Cardiac fibroblast (primary cell): Measurements from ENCODE around the gene URM1.

ENCODE experiments used
- DNase-seq, 2 donors: peaks; one replicate each; pipeline versions ENCODE4 v3.0.0 to v3.0.0-alpha.2; 2010; ENCODE audit warnings: low read depth in 2 of 2
- H3K4me3 ChIP-seq, 2 donors: replicated peaks in 1 of 2; 1 replicate in 1 of 2; 2 replicates in 1 of 2; pipeline ENCODE4 v1.5.1; 2011; ENCODE audit warnings: low read depth in 2 of 2, low read length in 2 of 2, mild to moderate bottlenecking in 2 of 2, moderate library complexity in 1 of 2
- TF ChIP-seq, protein P1 (sequence below): IDR thresholded peaks from one replicate; pipeline ENCODE4 v1.5.1; 2011; ENCODE audit warnings: low read depth, mild to moderate bottlenecking, low read length, inconsistent platforms

The URM1 gene

DNA sequence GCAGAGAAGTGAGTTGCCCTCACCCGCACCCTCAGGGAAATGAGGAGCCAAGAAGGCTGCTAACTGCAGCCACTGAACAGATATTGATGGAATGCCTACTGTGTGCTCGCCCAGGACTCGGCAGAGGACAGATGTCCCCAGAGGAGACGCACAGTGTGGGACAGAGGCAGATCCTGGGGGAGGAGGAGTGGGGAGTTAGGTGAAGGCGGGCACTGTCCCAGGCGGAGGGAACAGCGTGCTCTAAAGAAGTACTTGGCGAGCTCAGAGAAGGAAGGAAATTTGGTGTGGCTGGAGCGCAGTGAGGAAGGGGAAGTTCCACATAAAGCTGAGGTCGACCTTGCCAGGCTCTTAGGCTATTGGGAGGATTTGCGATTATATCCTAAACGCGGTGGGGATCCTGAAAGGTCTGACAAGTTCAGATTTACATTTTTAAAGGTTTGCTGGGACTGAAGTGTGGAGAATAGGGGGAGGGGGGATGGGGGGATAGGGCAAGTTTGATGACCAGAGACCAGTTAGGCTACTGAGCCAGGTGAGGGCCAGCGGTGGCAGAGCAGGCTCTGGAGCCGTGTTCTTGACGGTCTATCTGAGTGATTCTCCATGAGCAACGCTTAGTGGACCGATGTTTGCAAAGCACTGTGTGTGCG is 25.9 kb downstream of the URM1 start:
- TF ChIP-seq, protein P1, sequence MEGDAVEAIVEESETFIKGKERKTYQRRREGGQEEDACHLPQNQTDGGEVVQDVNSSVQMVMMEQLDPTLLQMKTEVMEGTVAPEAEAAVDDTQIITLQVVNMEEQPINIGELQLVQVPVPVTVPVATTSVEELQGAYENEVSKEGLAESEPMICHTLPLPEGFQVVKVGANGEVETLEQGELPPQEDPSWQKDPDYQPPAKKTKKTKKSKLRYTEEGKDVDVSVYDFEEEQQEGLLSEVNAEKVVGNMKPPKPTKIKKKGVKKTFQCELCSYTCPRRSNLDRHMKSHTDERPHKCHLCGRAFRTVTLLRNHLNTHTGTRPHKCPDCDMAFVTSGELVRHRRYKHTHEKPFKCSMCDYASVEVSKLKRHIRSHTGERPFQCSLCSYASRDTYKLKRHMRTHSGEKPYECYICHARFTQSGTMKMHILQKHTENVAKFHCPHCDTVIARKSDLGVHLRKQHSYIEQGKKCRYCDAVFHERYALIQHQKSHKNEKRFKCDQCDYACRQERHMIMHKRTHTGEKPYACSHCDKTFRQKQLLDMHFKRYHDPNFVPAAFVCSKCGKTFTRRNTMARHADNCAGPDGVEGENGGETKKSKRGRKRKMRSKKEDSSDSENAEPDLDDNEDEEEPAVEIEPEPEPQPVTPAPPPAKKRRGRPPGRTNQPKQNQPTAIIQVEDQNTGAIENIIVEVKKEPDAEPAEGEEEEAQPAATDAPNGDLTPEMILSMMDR = no peak
- H3K4me3 ChIP-seq = no peak overlapping the region
- DNase-seq = no peak

DNA sequence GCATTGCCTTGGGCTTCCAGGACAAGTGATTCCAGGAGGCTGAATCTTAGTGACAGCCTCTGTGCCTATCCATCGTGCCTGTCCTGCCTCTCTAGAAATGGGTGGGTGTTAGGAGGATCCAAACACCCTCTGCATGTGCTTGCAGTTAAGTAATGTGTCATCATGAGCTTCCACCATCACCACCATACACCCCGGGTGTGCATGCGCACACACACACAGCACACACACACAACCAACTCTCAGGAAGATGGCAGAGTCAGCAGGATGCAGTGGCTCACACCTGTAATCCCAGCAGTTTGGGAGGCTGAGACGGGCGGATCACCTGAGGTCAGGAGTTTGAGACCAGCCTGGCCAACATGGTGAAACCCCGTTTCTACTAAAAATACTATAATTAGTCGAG is 26.7 kb downstream of the URM1 start:
- no peak for DNase-seq
- H3K4me3 ChIP-seq = no peak overlapping the region
- TF ChIP-seq, protein P1 = no peak

DNA sequence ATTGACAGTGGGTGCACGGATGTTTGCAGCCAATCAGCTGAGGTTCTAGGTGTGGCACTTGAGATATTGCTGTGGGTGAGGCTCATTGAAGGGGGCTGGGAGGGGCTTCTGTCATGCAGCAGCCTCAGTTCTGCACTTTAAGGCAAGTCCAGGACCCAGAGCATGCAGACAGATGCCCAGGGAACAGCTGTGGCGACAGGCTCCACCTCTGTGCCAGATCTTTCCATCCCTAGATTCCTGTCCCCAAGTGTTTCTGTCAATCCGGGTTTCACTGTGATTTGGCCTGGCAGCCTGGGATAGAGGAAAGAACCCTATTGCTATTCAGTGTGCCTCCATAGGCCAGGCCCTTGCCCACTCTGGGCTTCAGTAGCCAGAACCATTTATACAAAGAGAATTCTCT is 28.7 kb downstream of the URM1 start:
- H3K4me3 ChIP-seq = no peak overlapping the region
- TF ChIP-seq, protein P1 = no peak
- no peak for DNase-seq

DNA sequence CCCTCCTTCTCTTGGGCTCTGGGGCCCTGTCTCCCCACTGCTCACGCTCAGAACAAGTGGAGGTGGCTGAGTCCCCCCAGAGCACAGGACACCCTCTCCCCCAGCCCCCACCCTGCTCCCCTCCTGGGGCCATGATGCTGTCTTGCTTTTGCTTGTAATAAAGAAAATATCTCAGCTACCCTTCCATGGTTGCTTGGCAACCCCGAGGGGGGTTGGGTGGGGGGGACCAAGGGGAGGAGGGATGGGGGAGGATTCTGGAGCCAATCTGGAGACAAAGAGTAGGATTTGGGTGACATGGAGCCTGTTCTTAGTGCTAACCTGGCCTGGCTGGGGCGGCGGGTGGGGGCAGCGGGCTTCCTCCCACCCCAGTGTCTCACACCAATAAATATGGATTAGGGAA is 33.4 kb downstream of the URM1 start:
- TF ChIP-seq, protein P1 = no peak
- H3K4me3 ChIP-seq = no peak overlapping the region
- DNase-seq = no peak

DNA sequence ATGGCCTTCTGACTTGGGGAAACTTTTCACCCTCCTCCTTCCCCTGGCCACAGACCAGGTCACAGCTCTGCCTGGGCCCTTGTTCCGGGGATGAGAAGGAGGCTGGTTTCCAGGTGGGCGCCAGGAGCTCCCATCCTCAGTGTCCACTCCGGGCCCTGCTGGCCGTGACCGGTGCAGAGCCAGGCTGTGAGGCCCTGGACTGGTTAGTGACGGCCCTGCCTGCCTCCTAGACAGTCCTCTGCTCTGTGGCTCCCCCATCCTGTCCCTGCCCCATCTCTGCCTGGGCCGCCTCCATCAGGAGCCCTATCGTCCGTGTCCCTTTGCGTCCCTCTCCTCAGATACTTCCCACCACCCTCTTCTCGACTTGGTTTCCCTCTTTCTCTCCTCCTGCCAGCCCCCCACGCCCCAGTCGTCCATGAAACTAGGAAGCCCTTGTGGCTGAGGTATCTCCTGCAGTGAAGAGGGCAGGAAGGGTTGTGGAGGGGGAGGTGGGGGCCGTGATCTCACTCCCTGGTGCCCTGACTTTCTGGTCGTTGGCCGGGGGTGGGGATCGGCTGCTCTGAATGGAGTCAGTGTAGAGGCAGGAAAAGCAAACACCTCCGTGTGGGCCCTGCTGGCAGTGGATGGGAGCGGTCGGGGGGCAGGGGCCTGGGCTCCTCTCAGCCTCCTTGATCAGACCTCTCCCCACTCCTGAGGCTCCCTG is 34.1 kb downstream of the URM1 start:
- no peak for DNase-seq
- H3K4me3 ChIP-seq = no peak overlapping the region
- TF ChIP-seq, protein P1 = no peak

DNA sequence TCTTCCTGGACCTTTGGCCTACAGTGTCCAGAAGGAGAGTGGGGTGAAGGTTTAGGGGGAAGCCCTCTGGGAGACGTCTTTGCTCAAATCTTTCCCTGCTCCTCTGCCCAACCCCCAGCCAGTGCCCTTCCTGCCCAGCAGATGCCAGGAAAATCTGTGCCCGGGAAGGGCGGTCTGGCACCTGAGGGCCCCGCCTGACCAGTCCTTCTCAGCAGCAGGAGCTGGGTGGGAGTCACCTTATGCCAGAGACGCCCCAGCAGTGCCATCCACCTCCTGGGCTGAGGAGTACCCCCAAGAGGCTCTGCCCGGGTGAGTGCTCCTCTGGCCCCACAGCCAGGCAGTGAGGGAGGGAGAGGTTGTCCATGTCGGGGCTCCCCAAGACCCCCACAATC is 34.6 kb downstream of the URM1 start:
- TF ChIP-seq, protein P1 = no peak
- no peak for DNase-seq
- no peak overlapping the region for H3K4me3 ChIP-seq

DNA sequence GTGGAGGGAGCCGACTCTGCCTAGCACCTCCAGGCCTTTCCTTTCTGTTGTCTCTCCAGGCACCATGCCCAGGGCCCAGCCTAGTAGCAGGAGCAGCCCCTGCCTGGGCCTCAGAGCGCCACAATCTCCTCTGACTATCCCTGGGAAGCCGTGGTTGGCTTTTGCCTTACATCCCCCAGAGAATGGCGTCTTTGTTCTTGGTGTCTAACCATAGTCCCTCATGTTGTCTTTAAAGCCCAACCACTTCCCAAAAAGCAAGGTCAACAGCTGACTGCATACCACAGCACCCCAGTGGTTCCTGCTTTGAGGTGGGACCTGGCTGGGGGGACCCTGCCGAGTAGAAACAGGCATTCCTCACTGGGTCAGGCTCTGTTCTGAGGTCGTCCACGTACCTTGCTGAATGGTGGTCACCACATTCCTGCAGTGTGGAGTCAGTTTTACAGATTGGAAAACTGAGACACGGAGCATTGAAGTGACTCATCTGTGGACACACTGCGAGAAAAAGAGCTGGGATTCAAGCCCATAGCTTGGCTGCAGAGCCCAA is 35.7 kb downstream of the URM1 start:
- H3K4me3 ChIP-seq = no peak overlapping the region
- TF ChIP-seq, protein P1 = no peak
- peak; percentile 41 to 50 for DNase-seq
